Epithelial cell of proximal tubule (primary cell): ENCODE measurements around the gene SLFN12L. TPM values are rescaled to one million over a fixed set of nuclear protein-coding genes. Genes with fewer than 3 reads are reported as not detected.
"Not testable (repeated sequence)": the region's sequence is repeated elsewhere in the genome, so short reads cannot be mapped to it uniquely, and the experiment has no call there.

Experiments used
- DNase-seq: peaks from one replicate; pipeline ENCODE4 v3.0.0-alpha.2; 2011; ENCODE audit warnings: low read depth
- H3K4me3 ChIP-seq: 2 replicates; pipeline ENCODE4 v1.5.1; 2011; ENCODE audit warnings: low read depth, mild to moderate bottlenecking, low read length
- total RNA-seq: library from RNA; depleted of rRNA; stranded (reverse); fragments of >200 nt; gene quantifications from 2 replicates; pipeline ENCODE4 v1.2.3, GENCODE V29; 2015
- TF ChIP-seq, protein P1 (sequence below): conservative IDR thresholded peaks from 2 replicates; pipeline ENCODE4 v1.5.1; 2012; ENCODE audit warnings: low read depth, mild to moderate bottlenecking, low read length

SLFN12L gene
- total RNA-seq, 1 donor from 2014 or later: not detected

DNA sequence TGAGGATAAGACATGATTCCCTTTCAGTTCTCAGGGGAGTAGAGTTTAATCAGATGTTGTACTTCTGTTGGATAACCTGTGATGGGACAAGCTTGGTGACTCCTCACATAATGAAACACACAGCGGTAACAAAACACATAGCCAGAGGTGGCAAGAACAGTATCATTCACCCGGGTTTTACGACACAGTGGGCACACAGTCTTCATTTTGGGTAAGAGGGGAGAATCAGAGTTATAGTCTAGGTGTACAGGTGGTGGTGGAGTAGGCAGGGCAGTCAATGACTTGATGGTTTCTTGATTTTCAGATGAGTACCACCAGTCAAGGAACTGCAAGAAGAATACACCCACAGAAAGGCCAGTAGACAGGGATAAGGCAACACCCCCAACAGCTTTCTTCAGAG, 38.3 kb upstream of the SLFN12L start:
- no peak for DNase-seq
- TF ChIP-seq, protein P1, sequence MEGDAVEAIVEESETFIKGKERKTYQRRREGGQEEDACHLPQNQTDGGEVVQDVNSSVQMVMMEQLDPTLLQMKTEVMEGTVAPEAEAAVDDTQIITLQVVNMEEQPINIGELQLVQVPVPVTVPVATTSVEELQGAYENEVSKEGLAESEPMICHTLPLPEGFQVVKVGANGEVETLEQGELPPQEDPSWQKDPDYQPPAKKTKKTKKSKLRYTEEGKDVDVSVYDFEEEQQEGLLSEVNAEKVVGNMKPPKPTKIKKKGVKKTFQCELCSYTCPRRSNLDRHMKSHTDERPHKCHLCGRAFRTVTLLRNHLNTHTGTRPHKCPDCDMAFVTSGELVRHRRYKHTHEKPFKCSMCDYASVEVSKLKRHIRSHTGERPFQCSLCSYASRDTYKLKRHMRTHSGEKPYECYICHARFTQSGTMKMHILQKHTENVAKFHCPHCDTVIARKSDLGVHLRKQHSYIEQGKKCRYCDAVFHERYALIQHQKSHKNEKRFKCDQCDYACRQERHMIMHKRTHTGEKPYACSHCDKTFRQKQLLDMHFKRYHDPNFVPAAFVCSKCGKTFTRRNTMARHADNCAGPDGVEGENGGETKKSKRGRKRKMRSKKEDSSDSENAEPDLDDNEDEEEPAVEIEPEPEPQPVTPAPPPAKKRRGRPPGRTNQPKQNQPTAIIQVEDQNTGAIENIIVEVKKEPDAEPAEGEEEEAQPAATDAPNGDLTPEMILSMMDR: no peak
- no peak overlapping the region for H3K4me3 ChIP-seq

DNA sequence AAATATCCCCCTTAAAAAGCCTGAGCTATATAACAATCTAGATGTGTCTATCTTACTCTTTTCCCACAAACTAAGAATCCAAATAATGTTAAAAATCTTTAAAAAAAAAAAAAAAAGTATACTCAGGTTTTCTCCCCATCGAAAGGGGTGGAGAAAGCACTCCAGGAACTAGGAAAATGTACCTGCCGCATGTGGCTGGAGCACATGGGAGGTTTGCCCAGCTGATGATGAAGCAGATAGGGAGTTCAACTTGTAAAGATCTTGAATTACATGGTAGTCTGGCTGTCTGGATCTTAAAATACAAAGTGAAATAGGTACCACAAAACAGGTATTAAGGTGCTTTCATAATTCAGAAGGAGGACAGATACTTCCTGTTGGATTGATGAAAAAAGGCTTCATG, 31.9 kb upstream of the SLFN12L start:
- TF ChIP-seq, protein P1: no peak
- DNase-seq: no peak
- no peak overlapping the region for H3K4me3 ChIP-seq

DNA sequence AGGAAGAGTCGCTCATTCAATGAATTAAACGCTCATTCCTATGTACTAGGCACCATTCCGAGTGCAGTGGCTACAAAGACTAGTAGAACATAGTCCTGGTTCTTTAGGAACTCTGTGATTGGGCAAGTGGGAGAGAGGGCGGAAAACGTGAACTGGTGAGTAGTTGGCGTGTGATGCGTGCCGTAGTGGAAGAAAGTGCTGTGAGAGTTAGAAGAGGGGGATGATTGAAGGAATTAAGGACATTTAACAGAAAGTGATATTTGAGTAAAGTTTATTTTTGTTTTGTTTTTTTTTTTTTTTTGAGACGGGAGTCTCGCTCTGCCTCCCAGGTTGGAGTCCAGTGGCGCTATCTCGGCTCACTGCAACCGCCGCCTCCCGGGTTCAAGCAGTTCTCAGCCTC, 31.1 kb upstream of the SLFN12L start:
- TF ChIP-seq, protein P1: no peak
- DNase-seq: no peak
- peak overlapping the region; percentile 69 for H3K4me3 ChIP-seq

DNA sequence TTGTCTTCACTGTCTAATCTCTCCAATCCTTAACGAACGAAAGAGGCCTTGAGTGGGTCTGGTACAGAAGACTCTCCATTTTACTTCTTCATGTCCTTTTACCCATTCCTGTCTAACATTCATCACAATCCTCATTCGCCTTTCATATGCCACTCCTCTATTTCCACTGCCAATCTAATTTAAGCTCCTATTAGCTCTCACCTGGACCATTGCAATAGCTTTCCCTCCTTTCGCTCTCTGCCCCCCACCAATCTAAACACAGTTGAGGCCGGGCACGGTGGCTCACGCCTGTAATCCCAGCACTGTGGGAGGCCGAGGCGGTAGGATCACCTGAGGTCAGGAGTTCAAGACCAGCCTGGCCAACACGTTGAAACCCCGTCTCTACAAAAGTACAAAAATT, 29.5 kb upstream of the SLFN12L start:
- H3K4me3 ChIP-seq: peak overlapping the region; percentile 69
- TF ChIP-seq, protein P1: no peak

DNA sequence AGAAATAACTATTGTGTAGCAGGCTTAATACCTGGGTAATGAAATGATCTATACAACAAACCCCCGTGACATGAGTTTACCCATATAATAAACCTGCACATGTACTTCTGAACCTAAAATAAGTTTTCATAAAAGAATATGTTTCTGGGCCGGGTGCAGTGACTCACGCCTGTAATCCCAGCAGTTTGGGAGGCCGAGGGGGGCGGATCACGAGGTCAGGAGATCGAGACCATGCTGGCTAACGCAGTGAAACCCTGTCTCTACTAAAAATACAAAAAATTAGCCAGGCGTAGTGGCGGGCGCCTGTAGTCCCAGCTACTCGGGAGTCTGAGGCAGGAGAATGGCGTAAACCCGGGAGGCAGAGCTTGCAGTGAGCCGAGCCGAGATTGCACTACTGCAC, 25.7 kb upstream of the SLFN12L start:
- not testable (repeated sequence) for DNase-seq, H3K4me3 ChIP-seq

More for the DNA sequence above, 29.5 kb upstream of the SLFN12L start:
- no peak for DNase-seq

DNA sequence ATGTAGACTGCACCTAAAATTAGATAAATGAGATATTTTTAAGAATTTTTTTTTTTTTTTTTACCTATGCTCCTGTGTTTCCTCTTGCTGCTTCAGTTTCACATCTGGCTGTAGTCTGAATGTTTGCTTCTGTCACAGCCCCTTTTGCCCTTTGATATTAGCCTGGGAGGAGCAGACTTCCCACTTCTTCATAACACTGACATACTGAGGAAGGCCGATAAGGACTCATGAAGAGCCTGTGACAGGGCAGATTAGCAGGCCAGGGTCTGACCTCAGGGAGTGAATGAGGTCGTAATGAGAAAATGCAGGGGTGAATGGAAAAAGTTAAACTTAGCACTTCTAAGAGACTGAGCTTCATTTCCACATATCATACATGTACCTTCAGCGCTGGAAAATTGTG, 23.2 kb upstream of the SLFN12L start, which contains the start of gene SLFN14:
Gene SLFN14, minus strand, starts transcription at position 117 of the 400 bp plus-strand sequence. CDS start 2,757 bp downstream, outside the sequence.
- TF ChIP-seq, protein P1: no peak
- no peak for DNase-seq
- no peak within 1 kb of the TSS for H3K4me3 ChIP-seq

DNA sequence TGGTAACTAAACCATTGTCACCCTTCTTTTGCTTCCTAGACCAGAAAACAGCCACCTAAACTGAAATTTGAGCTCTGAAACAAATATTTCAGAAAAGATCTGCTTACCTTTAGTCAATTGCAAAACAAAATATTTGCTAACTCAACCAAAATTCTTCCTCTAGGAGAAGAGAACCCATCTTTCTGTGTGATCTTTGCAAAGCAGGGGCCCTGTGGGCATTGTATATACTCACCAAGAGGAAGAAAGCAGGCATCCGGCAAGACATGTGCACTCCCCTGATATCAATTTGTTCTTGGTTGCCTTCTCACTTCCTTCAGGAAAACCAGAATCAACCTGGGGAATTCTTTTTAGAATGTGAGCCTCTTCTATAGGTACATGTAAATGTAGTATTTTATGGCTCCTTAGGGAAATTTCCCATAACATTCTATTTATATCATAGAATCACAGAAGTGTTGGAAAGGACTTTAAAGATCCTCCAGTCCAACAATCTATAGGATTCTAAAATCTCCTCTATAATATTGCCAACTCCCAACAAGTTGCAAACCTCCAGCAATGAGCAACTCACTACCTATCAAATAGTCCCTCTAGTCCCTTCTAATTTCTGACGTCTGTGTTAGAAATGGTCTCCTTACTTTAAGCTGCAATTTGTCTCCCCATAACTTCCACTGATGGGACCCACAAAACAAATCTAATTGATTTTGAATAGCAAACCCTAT, 22.2 kb upstream of the SLFN12L start:
- TF ChIP-seq, protein P1: no peak
- no peak for DNase-seq
- no peak overlapping the region for H3K4me3 ChIP-seq
